Tibial artery (tissue), 4 donors: ENCODE data around the gene FAM168A.
"Not testable (repeated sequence)": the region's sequence is repeated elsewhere in the genome, so short reads cannot be mapped to it uniquely, and the experiment has no call there.

Experiments used
- DNase-seq, 2 donors: peaks; one replicate each; pipeline ENCODE4 v3.0.0-alpha.2; 2019
- H3K27ac ChIP-seq, 2 donors: fragments of 200-600 bp; sonication (generic) in 1 of 2; 1 replicate in 1 of 2; 2 replicates in 1 of 2; pipeline ENCODE4 v1.5.1; 2018 to 2019; ENCODE audit warnings: mild to moderate bottlenecking in 1 of 2
- H3K27me3 ChIP-seq, 2 donors: fragments of 200-600 bp; sonication (generic) in 1 of 2; one replicate each; pipeline versions ENCODE4 v1.5.1 to v1.6.0; 2016 to 2019
- H3K36me3 ChIP-seq, 3 donors: fragments of 200-600 bp; sonication (generic) in 2 of 3; one replicate each; pipeline ENCODE4 v1.5.1; 2016 to 2019; ENCODE audit warnings: mild to moderate bottlenecking in 2 of 3
- H3K4me1 ChIP-seq, 4 donors: fragments of 200-600 bp; sonication (generic) in 2 of 4; 1 replicate in 3 of 4; 2 replicates in 1 of 4; pipeline ENCODE4 v1.5.1; 2016 to 2019
- H3K4me3 ChIP-seq, 2 donors: fragments of 200-600 bp; sonication (generic) in 1 of 2; 1 replicate in 1 of 2; 2 replicates in 1 of 2; pipeline ENCODE4 v1.5.1; 2018 to 2019; ENCODE audit warnings: mild to moderate bottlenecking in 2 of 2
- H3K9me3 ChIP-seq, 3 donors: fragments of 200-600 bp; sonication (generic) in 1 of 3; one replicate each; pipeline ENCODE4 v1.5.1; 2016 to 2019
- CTCF ChIP-seq, 2 experiments: fragments of 200-600 bp in 1 of 2; fragments of 450-650 bp in 1 of 2; IDR thresholded peaks; one replicate each; pipeline ENCODE4 v1.5.1; 2017 to 2019; ENCODE audit warnings: antibody characterized with exemption in 2 of 2, mild to moderate bottlenecking in 1 of 2, moderate library complexity in 1 of 2
- intact Hi-C: fragments of 100-400 bp; cut with DNase I; formaldehyde crosslinking; loops from one replicate; pipeline ENCODE4 v1.15.0; 2023; ENCODE audit warnings: low total_unique reads

FAM168A gene

GRCh38 chr11:73451896-73452295 lies 146.0 kb downstream of the FAM168A start:
- no peak overlapping the region for H3K27ac ChIP-seq
- no peaks in the 10 kb centered on the region for H3K36me3 ChIP-seq
- H3K4me1 ChIP-seq, result peaks cover 0 to 3% (median 0%) of the 10 kb centered on the region in 4 donors
- no peak for DNase-seq
- H3K27me3 ChIP-seq, result no peaks in the 10 kb centered on the region
- H3K9me3 ChIP-seq, result no peaks in the 10 kb centered on the region
- TF ChIP-seq CTCF (IDR thresholded peaks at IDR 0.05), result no peak
- intact Hi-C loops, result no loop called here
- no peak overlapping the region for H3K4me3 ChIP-seq

- no peaks in the 10 kb centered on the region for H3K36me3 ChIP-seq
- no peaks in the 10 kb centered on the region for H3K9me3 ChIP-seq
- H3K27ac ChIP-seq, result no peak overlapping the region
- no peaks in the 10 kb centered on the region for H3K4me1 ChIP-seq
- H3K4me3 ChIP-seq, result no peak overlapping the region
- DNase-seq, result no peak
- no peaks in the 10 kb centered on the region for H3K27me3 ChIP-seq
- intact Hi-C loops, result no loop called here
- no peak for TF ChIP-seq CTCF (IDR thresholded peaks at IDR 0.05)
These were observed 151.1 kb downstream of the FAM168A start for GRCh38 chr11:73446766-73447165.

GRCh38 chr11:73445980-73446379 lies 151.9 kb downstream of the FAM168A start:
- H3K27me3 ChIP-seq, result no peaks in the 10 kb centered on the region
- DNase-seq, result no peak
- H3K27ac ChIP-seq, result no peak overlapping the region
- no peaks in the 10 kb centered on the region for H3K9me3 ChIP-seq
- no peaks in the 10 kb centered on the region for H3K4me1 ChIP-seq
- H3K4me3 ChIP-seq, result no peak overlapping the region
- intact Hi-C loops, result no loop called here
- no peak for TF ChIP-seq CTCF (IDR thresholded peaks at IDR 0.05)
- H3K36me3 ChIP-seq, result no peaks in the 10 kb centered on the region

- no peaks in the 10 kb centered on the region for H3K36me3 ChIP-seq
- TF ChIP-seq CTCF (IDR thresholded peaks at IDR 0.05), result no peak
- H3K4me3 ChIP-seq, result no peak overlapping the region
- H3K4me1 ChIP-seq, result peaks cover 0 to 5% (median 2%) of the 10 kb centered on the region in 4 donors
- no peak overlapping the region for H3K27ac ChIP-seq
- no peak for DNase-seq
- no peaks in the 10 kb centered on the region for H3K9me3 ChIP-seq
- no peaks in the 10 kb centered on the region for H3K27me3 ChIP-seq
- intact Hi-C loops, result no loop called here
These were observed 158.7 kb downstream of the FAM168A start for GRCh38 chr11:73439002-73439843.

GRCh38 chr11:73436859-73437258 lies 161.1 kb downstream of the FAM168A start:
- H3K36me3 ChIP-seq, intact Hi-C loops, H3K27ac ChIP-seq, H3K4me1 ChIP-seq, DNase-seq, H3K27me3 ChIP-seq, H3K9me3 ChIP-seq, H3K4me3 ChIP-seq: not testable (repeated sequence)

- DNase-seq, result no peak
- H3K27ac ChIP-seq, result no peak overlapping the region
- H3K4me3 ChIP-seq, result no peak overlapping the region
- H3K4me1 ChIP-seq, result peaks cover 0 to 21% (median 4%) of the 10 kb centered on the region in 4 donors
- H3K9me3 ChIP-seq, result no peaks in the 10 kb centered on the region
- peaks cover 0 to 6% (median 3%) of the 10 kb centered on the region in 3 donors for H3K36me3 ChIP-seq
- no peaks in the 10 kb centered on the region for H3K27me3 ChIP-seq
- intact Hi-C loops, result no loop called here
- TF ChIP-seq CTCF (IDR thresholded peaks at IDR 0.05), result no peak
These were observed 166.5 kb downstream of the FAM168A start for GRCh38 chr11:73431396-73431795.
